ENCODE measurements around the gene VIL1. TPM values are rescaled to one million over a fixed set of nuclear protein-coding genes. Genes with fewer than 3 reads are reported as not detected.

The VIL1 gene
- 10 to 100 TPM; 15.3 to 15.8 TPM for total RNA-seq

GRCh38 chr2:218418717-218419458, at the start of gene VIL1:
Gene VIL1, plus strand, starts transcription at chr2:218419123. Its CDS starts 4,656 bp downstream, at chr2:218423779.
- WGBS, 2 donors = 27 to 29% methylated on average over 3 to 9 of the region's 9 CpGs
- H3K4me3 ChIP-seq = no peak within 1 kb of the TSS
- no peaks in the 10 kb centered on the region for H3K9me3 ChIP-seq
- H3K36me3 ChIP-seq (replicated peaks in 1 of 2; ENCODE audit: insufficient read depth in 1 of 2, low read depth in 2 of 2) = no peaks in the 10 kb centered on the region
- H3K27me3 ChIP-seq = no peaks in the 10 kb centered on the region
- intact Hi-C loops (cut with DNase I) = loop anchor here (10.0 kb wide), 2 partner anchors 46 to 226 kb away; no protein-coding TSS in a partner anchor
- TF ChIP-seq CTCF (IDR thresholded peaks at IDR 0.05) (no peak), POLR2A (IDR thresholded peaks at IDR 0.05) (peak in 2 of 3 donors; percentile 50 to 51)
- H3K4me1 ChIP-seq = peaks cover 39% of the 10 kb centered on the region
- peak within 1 kb of the TSS in 3 of 4 donors; percentile 53 to 79 (median 64) for H3K27ac ChIP-seq
- ATAC-seq (peak; percentile 94), DNase-seq (peak; percentile 83 to 92 (median 87))

GRCh38 chr2:218369330-218369729, 49.6 kb upstream of the VIL1 start:
- 29 to 33% methylated on average over 2 of the region's 2 CpGs for WGBS, 2 donors
- intact Hi-C loops (cut with DNase I) = no loop called here
- DNase-seq (no peak), ATAC-seq (no peak)
- Histone ChIP-seq H3K9me3 (no peaks in the 10 kb centered on the region), H3K27me3 (no peaks in the 10 kb centered on the region), H3K36me3 (replicated peaks in 1 of 2; ENCODE audit: insufficient read depth in 1 of 2, low read depth in 2 of 2) (no peaks in the 10 kb centered on the region), H3K4me3 (no peak overlapping the region), H3K27ac (peak overlapping the region in 2 of 4 donors; percentile 4 to 90), H3K4me1 (peaks cover 8% of the 10 kb centered on the region)
- TF ChIP-seq CTCF (IDR thresholded peaks at IDR 0.05) = no peak
- no peak for TF ChIP-seq POLR2A (IDR thresholded peaks at IDR 0.05)

GRCh38 chr2:218370410-218371063, 48.4 kb upstream of the VIL1 start:
- peak in 1 of 4 donors; percentile 82 for DNase-seq
- TF ChIP-seq POLR2A (IDR thresholded peaks at IDR 0.05) = peak in 1 of 3 donors; percentile 60
- TF ChIP-seq CTCF (IDR thresholded peaks at IDR 0.05) = no peak
- 56 to 75% methylated on average over 11 of the region's 11 CpGs for WGBS, 2 donors
- Histone ChIP-seq H3K27me3 (no peaks in the 10 kb centered on the region), H3K9me3 (no peaks in the 10 kb centered on the region), H3K27ac (peak overlapping the region in 2 of 4 donors; percentile 43 to 90), H3K36me3 (replicated peaks in 1 of 2; ENCODE audit: insufficient read depth in 1 of 2, low read depth in 2 of 2) (no peaks in the 10 kb centered on the region), H3K4me1 (peaks cover 8% of the 10 kb centered on the region), H3K4me3 (no peak overlapping the region)
- ATAC-seq = no peak
- intact Hi-C loops (cut with DNase I) = no loop called here

- no peak overlapping the region for H3K4me3 ChIP-seq
- no peak for DNase-seq
- H3K27ac ChIP-seq = peak overlapping the region in 1 of 4 donors; percentile 78
- intact Hi-C loops (cut with DNase I) = no loop called here
- H3K9me3 ChIP-seq = no peaks in the 10 kb centered on the region
- H3K36me3 ChIP-seq (replicated peaks in 1 of 2; ENCODE audit: insufficient read depth in 1 of 2, low read depth in 2 of 2) = no peaks in the 10 kb centered on the region
- no peak for TF ChIP-seq POLR2A (IDR thresholded peaks at IDR 0.05)
- TF ChIP-seq CTCF (IDR thresholded peaks at IDR 0.05) = no peak
- no peaks in the 10 kb centered on the region for H3K27me3 ChIP-seq
- peaks cover 6% of the 10 kb centered on the region for H3K4me1 ChIP-seq
- ATAC-seq = no peak
Measured at GRCh38 chr2:218371983-218372350, 47.0 kb upstream of the VIL1 start.
